Measurements from ENCODE around the gene ZNF486.

GRCh38 chr19:20167020-20167644, at the start of gene ZNF486:
- no peak for TF ChIP-seq CTCF (IDR thresholded peaks at IDR 0.05; ENCODE audit: borderline replicate concordance, extremely low read depth, low read length, poor library complexity, severe bottlenecking)
- TF ChIP-seq EZH2 (IDR thresholded peaks at IDR 0.05; ENCODE audit: borderline replicate concordance, low read depth, low read length, severe bottlenecking) = no peak
